H9 (cell line): ENCODE data around the gene USH2A. TPM values are rescaled to one million over a fixed set of nuclear protein-coding genes. Genes with fewer than 3 reads are reported as not detected.

Source experiments
- DNase-seq: peaks from one replicate; pipeline ENCODE4 v3.0.0-alpha.2; 2017
- H2AFZ ChIP-seq: one replicate; pipeline ENCODE4 v1.6.1; 2013; ENCODE audit warnings: mild to moderate bottlenecking, low read length, control low read depth, moderate library complexity
- H2AK5ac ChIP-seq: 2 replicates; pipeline ENCODE4 v1.6.1; 2013; ENCODE audit warnings: low read length, control low read depth, mixed read lengths; ENCODE audit not compliant: insufficient read length
- H2BK120ac ChIP-seq: one replicate; pipeline ENCODE4 v1.6.1; 2013; ENCODE audit warnings: low read depth, mild to moderate bottlenecking, low read length, control low read depth, inconsistent platforms; ENCODE audit not compliant: poor library complexity, severe bottlenecking
- H2BK12ac ChIP-seq: 2 replicates; pipeline ENCODE4 v1.6.1; 2013; ENCODE audit warnings: low read length, control low read depth, mixed read lengths, low read depth; ENCODE audit not compliant: insufficient read length
- H2BK15ac ChIP-seq: 2 replicates; pipeline ENCODE4 v1.6.1; 2013; ENCODE audit warnings: low read depth, low read length, control low read depth
- H2BK20ac ChIP-seq: one replicate; pipeline ENCODE4 v1.6.1; 2013; ENCODE audit warnings: low read depth, mild to moderate bottlenecking, low read length, control low read depth, inconsistent platforms; ENCODE audit not compliant: poor library complexity, severe bottlenecking
- H2BK5ac ChIP-seq: 2 replicates; pipeline ENCODE4 v1.6.1; 2013; ENCODE audit warnings: low read length, control low read depth, mixed read lengths; ENCODE audit not compliant: insufficient read length
- H3K14ac ChIP-seq: 2 replicates; pipeline ENCODE4 v1.6.1; 2013; ENCODE audit warnings: low read length, control low read depth; ENCODE audit not compliant: insufficient read depth
- H3K18ac ChIP-seq: 2 replicates; pipeline ENCODE4 v1.6.1; 2013; ENCODE audit warnings: low read depth, mild to moderate bottlenecking, mixed read lengths, low read length, control low read depth; ENCODE audit not compliant: insufficient read length
- H3K23ac ChIP-seq: 2 replicates; pipeline ENCODE4 v1.6.1; 2013; ENCODE audit warnings: low read length, control low read depth, mixed read lengths, low read depth; ENCODE audit not compliant: insufficient read length
- H3K23me2 ChIP-seq: 2 replicates; pipeline ENCODE4 v1.6.1; 2013; ENCODE audit warnings: low read depth, mild to moderate bottlenecking, mixed read lengths, low read length, control low read depth; ENCODE audit not compliant: insufficient read length, poor library complexity, severe bottlenecking
- H3K27ac ChIP-seq: 2 replicates; pipeline ENCODE4 v1.5.1; 2013; ENCODE audit warnings: low read length, control low read depth, mixed read lengths, low read depth; ENCODE audit not compliant: insufficient read length
- H3K27me3 ChIP-seq: 2 replicates; pipeline ENCODE4 v1.6.1; 2013; ENCODE audit warnings: low read length, control low read depth, inconsistent platforms; ENCODE audit not compliant: insufficient read depth
- H3K4ac ChIP-seq: 2 replicates; pipeline ENCODE4 v1.6.1; 2013; ENCODE audit warnings: low read depth, mild to moderate bottlenecking, control low read depth, inconsistent platforms, low read length, moderate library complexity
- H3K4me1 ChIP-seq: 2 replicates; pipeline ENCODE4 v1.6.1; 2013; ENCODE audit warnings: low read length, control low read depth, inconsistent platforms; ENCODE audit not compliant: insufficient read depth
- H3K4me2 ChIP-seq: 2 replicates; pipeline ENCODE4 v1.6.1; 2013; ENCODE audit warnings: low read length, control low read depth, mixed read lengths; ENCODE audit not compliant: insufficient read length, insufficient read depth
- H3K56ac ChIP-seq: 2 replicates; pipeline ENCODE4 v1.6.1; 2013; ENCODE audit warnings: low read depth, mild to moderate bottlenecking, mixed read lengths, low read length, control low read depth; ENCODE audit not compliant: insufficient read length
- H3K79me1 ChIP-seq: 2 replicates; pipeline ENCODE4 v1.6.1; 2013; ENCODE audit warnings: low read depth, mild to moderate bottlenecking, moderate library complexity, low read length, control low read depth, inconsistent platforms; ENCODE audit not compliant: insufficient read depth, poor library complexity, severe bottlenecking
- H3K79me2 ChIP-seq: 2 replicates; pipeline ENCODE4 v1.6.1; 2013; ENCODE audit warnings: low read length, control low read depth, inconsistent platforms; ENCODE audit not compliant: insufficient read depth
- H3K9ac ChIP-seq: 2 replicates; pipeline ENCODE4 v1.6.1; 2013; ENCODE audit warnings: low read length, control low read depth, mixed read lengths; ENCODE audit not compliant: insufficient read length; ENCODE audit errors: extremely low read depth
- H3K9me3 ChIP-seq: one replicate; pipeline ENCODE4 v1.6.1; 2013; ENCODE audit warnings: low read depth, low read length, inconsistent platforms; ENCODE audit not compliant: control insufficient read depth
- H3T11ph ChIP-seq: one replicate; pipeline ENCODE4 v1.6.1; 2013; ENCODE audit warnings: mild to moderate bottlenecking, low read length, control low read depth, inconsistent platforms
- H4K20me1 ChIP-seq: one replicate; pipeline ENCODE4 v1.6.1; 2013; ENCODE audit not compliant: control insufficient read depth, insufficient read length, insufficient read depth
- H4K5ac ChIP-seq: 2 replicates; pipeline ENCODE4 v1.6.1; 2013; ENCODE audit warnings: low read depth, mild to moderate bottlenecking, mixed read lengths, low read length, control low read depth; ENCODE audit not compliant: insufficient read length
- H4K8ac ChIP-seq: replicated peaks from 2 replicates; pipeline ENCODE4 v1.6.1; 2013; ENCODE audit warnings: low read length, control low read depth, mixed read lengths, low read depth; ENCODE audit not compliant: insufficient read length
- H4K91ac ChIP-seq: 2 replicates; pipeline ENCODE4 v1.6.1; 2013; ENCODE audit warnings: low read depth, mild to moderate bottlenecking, moderate library complexity, mixed read lengths, low read length, control low read depth; ENCODE audit not compliant: insufficient read length
- H3K27ac Mint-ChIP-seq, 3 experiments: 2 replicates in 2 of 3; 3 replicates in 1 of 3; pipeline ENCODE4 v1.8.0; 2020 to 2021; ENCODE audit warnings: mixed read lengths in 3 of 3, mild to moderate bottlenecking in 1 of 3, moderate library complexity in 1 of 3
- H3K27me3 Mint-ChIP-seq: 2 replicates; pipeline ENCODE4 v1.8.0; 2021; ENCODE audit warnings: low read depth, mild to moderate bottlenecking, moderate library complexity, mixed read lengths
- H3K36me3 Mint-ChIP-seq, 3 experiments: 2 replicates in 2 of 3; 3 replicates in 1 of 3; pipeline ENCODE4 v1.8.0; 2020 to 2021; ENCODE audit warnings: low read depth in 3 of 3, mixed read lengths in 3 of 3; ENCODE audit not compliant: insufficient read depth in 1 of 3
- H3K4me1 Mint-ChIP-seq, 2 experiments: 2 replicates each; pipeline ENCODE4 v1.8.0; 2020; ENCODE audit warnings: mixed read lengths in 2 of 2
- H3K4me3 Mint-ChIP-seq, 2 experiments: 2 replicates in 1 of 2; 3 replicates in 1 of 2; pipeline ENCODE4 v1.8.0; 2020 to 2021; ENCODE audit warnings: mild to moderate bottlenecking in 2 of 2, mixed read lengths in 2 of 2, moderate library complexity in 1 of 2
- H3K9me3 Mint-ChIP-seq, 2 experiments: 2 replicates in 1 of 2; 3 replicates in 1 of 2; pipeline ENCODE4 v1.8.0; 2020; ENCODE audit warnings: mild to moderate bottlenecking in 2 of 2, mixed read lengths in 2 of 2, moderate library complexity in 1 of 2
- CTCF ChIP-seq: fragments of 200-600 bp; sonication (generic); conservative IDR thresholded peaks from 3 replicates; pipeline ENCODE4 v1.8.0; 2021; ENCODE audit warnings: antibody characterized with exemption, mild to moderate bottlenecking
- WGBS: extraction: QIAGEN DNeasy Blood & Tissue Kit; methylation state at CpG from one replicate; pipeline ENCODE4 v1.1.7; 2013; ENCODE audit warnings: missing lambda C conversion rate, low lambda C conversion rate, mixed read lengths; ENCODE audit not compliant: insufficient read length; ENCODE audit errors: extremely low coverage; 5-methylcytosine and 5-hydroxymethylcytosine counted together
- total RNA-seq: library from RNA; stranded (reverse); gene quantifications from 2 replicates; pipeline ENCODE4 v1.2.1, GENCODE V29; 2021

USH2A gene
- total RNA-seq, 1 experiment from 2014 or later: 0.11 TPM

- H3K27me3 Mint-ChIP-seq: no peaks in the 10 kb centered on the region
- Histone ChIP-seq H4K20me1 (no peaks in the 10 kb centered on the region), H2AK5ac (no peak overlapping the region), H3K27me3 (no peaks in the 10 kb centered on the region), H4K5ac (no peak overlapping the region), H2BK120ac (no peak overlapping the region), H2BK5ac (no peak overlapping the region), H3K14ac (no peak overlapping the region), H3K23ac (no peak overlapping the region), H2BK12ac (no peak overlapping the region), H3K79me2 (no peaks in the 10 kb centered on the region), H3K23me2 (no peaks in the 10 kb centered on the region), H3K4ac (no peak overlapping the region), H3K79me1 (no peaks in the 10 kb centered on the region), H3K4me2 (no peak overlapping the region), H4K8ac (no peak overlapping the region), H3K9ac (no peak overlapping the region), H3K56ac (no peak overlapping the region), H2AFZ (no peak overlapping the region), H4K91ac (no peak overlapping the region), H3K27ac (no peak overlapping the region), H3K18ac (no peak overlapping the region), H2BK20ac (no peak overlapping the region), H3T11ph (no peak overlapping the region), H3K9me3 (no peaks in the 10 kb centered on the region), H3K4me1 (0 out of 2 replicates have a peak, but pooled peaks cover 3% of the 10 kb centered on the region), H2BK15ac (no peak overlapping the region)
- H3K27ac Mint-ChIP-seq: no peak overlapping the region; a peak in 1 of 7 replicates
- DNase-seq: no peak
- WGBS: no CpG with 5 or more reads among the region's 8 CpGs
- H3K9me3 Mint-ChIP-seq: no peaks in the 10 kb centered on the region
- H3K4me3 Mint-ChIP-seq: no peak overlapping the region
- no peaks in the 10 kb centered on the region for H3K36me3 Mint-ChIP-seq
- no peak for TF ChIP-seq CTCF
- H3K4me1 Mint-ChIP-seq: peaks cover 8 to 9% of the 10 kb centered on the region in 2 experiments
These were observed 349.3 kb downstream of the USH2A start for GRCh38 chr1:216073793-216074595.
